ENCODE data around the gene ABCC11.

DNA sequence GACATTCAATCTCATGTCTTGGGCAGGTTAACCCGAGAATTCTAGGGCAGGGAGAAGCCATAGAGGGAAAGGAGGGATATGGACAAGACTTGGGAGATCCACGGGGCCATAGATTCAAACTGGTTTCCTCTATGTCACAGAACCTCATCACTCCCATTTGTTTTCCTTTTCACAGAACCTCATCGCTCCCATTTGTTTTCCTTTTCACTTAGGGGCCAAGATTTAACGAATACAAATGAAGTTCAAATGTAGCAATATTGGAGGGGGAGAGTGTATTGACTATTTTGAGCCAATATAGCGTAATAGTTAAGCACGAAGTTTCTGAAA, 42.6 kb downstream of the ABCC11 start:
- TF ChIP-seq, protein P1, sequence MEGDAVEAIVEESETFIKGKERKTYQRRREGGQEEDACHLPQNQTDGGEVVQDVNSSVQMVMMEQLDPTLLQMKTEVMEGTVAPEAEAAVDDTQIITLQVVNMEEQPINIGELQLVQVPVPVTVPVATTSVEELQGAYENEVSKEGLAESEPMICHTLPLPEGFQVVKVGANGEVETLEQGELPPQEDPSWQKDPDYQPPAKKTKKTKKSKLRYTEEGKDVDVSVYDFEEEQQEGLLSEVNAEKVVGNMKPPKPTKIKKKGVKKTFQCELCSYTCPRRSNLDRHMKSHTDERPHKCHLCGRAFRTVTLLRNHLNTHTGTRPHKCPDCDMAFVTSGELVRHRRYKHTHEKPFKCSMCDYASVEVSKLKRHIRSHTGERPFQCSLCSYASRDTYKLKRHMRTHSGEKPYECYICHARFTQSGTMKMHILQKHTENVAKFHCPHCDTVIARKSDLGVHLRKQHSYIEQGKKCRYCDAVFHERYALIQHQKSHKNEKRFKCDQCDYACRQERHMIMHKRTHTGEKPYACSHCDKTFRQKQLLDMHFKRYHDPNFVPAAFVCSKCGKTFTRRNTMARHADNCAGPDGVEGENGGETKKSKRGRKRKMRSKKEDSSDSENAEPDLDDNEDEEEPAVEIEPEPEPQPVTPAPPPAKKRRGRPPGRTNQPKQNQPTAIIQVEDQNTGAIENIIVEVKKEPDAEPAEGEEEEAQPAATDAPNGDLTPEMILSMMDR (IDR thresholded peaks at IDR 0.05) = no peak
- TF ChIP-seq POLR2A (IDR thresholded peaks at IDR 0.05) = no peak
- no peak for TF ChIP-seq EP300 (IDR thresholded peaks at IDR 0.05)
